Endothelial cell (in vitro differentiated cells): ENCODE results near the gene AMIGO1. TPM values are rescaled to one million over a fixed set of nuclear protein-coding genes. Genes with fewer than 3 reads are reported as not detected.

Experiments
- DNase-seq: peaks from one replicate; pipeline ENCODE4 v3.0.0; 2021; ENCODE audit warnings: low spot score
- H3K27ac Mint-ChIP-seq: one replicate; pipeline ENCODE4 v1.8.0; 2021; ENCODE audit warnings: mixed read lengths, inconsistent platforms; ENCODE audit not compliant: unreplicated experiment
- H3K27me3 Mint-ChIP-seq: one replicate; pipeline ENCODE4 v1.8.0; 2021; ENCODE audit warnings: mild to moderate bottlenecking, moderate library complexity, mixed read lengths, inconsistent platforms; ENCODE audit not compliant: unreplicated experiment
- H3K36me3 Mint-ChIP-seq: one replicate; pipeline ENCODE4 v1.8.0; 2021; ENCODE audit warnings: mild to moderate bottlenecking, low read depth, mixed read lengths, inconsistent platforms; ENCODE audit not compliant: unreplicated experiment
- H3K4me1 Mint-ChIP-seq: one replicate; pipeline ENCODE4 v1.8.0; 2021; ENCODE audit warnings: mild to moderate bottlenecking, mixed read lengths, inconsistent platforms; ENCODE audit not compliant: unreplicated experiment
- H3K4me3 Mint-ChIP-seq: one replicate; pipeline ENCODE4 v1.8.0; 2021; ENCODE audit warnings: mild to moderate bottlenecking, mixed read lengths, inconsistent platforms; ENCODE audit not compliant: unreplicated experiment
- H3K9me3 Mint-ChIP-seq: one replicate; pipeline ENCODE4 v1.8.0; 2021; ENCODE audit warnings: mixed read lengths, inconsistent platforms; ENCODE audit not compliant: unreplicated experiment
- total RNA-seq: library from RNA; stranded (reverse); fragmentation: NEBNext Ultra II Directional; extraction: Animal tissue kit (Norgen Biotek cat#: 25700); gene quantifications from one replicate; pipeline ENCODE4 v1.2.1, GENCODE V29; 2021; ENCODE audit not compliant: unreplicated experiment
- TF ChIP-seq, protein P1 (sequence below): fragments of 200-600 bp; sonication (generic); IDR thresholded peaks from one replicate; pipeline ENCODE4 v1.5.0; 2021; ENCODE audit warnings: antibody characterized with exemption; ENCODE audit not compliant: unreplicated experiment

The AMIGO1 gene
- total RNA-seq, 1 donor from 2014 or later: 1.2 TPM

DNA sequence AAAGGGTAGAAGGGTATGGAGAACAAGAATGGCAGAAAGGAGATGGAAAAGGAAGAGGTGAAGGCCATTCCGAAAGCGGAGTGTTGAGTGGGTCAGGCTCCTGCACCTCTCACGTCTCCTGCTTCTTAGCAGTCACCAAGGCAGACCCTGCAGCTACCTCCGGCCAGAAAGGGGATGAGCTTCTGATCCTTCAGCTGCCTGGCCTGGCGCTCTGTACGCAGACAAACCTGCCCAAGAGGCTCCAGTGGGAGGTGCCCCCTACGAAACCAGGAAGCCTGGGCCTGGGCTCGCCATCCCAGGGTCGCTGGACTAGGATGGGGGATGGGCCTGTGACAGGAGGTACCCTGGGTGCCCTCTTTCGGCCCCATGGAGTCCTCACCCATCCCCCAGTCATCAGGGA lies 33.1 kb upstream of the AMIGO1 start:
- TF ChIP-seq, protein P1, sequence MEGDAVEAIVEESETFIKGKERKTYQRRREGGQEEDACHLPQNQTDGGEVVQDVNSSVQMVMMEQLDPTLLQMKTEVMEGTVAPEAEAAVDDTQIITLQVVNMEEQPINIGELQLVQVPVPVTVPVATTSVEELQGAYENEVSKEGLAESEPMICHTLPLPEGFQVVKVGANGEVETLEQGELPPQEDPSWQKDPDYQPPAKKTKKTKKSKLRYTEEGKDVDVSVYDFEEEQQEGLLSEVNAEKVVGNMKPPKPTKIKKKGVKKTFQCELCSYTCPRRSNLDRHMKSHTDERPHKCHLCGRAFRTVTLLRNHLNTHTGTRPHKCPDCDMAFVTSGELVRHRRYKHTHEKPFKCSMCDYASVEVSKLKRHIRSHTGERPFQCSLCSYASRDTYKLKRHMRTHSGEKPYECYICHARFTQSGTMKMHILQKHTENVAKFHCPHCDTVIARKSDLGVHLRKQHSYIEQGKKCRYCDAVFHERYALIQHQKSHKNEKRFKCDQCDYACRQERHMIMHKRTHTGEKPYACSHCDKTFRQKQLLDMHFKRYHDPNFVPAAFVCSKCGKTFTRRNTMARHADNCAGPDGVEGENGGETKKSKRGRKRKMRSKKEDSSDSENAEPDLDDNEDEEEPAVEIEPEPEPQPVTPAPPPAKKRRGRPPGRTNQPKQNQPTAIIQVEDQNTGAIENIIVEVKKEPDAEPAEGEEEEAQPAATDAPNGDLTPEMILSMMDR: no peak
- no peak overlapping the region for H3K27ac Mint-ChIP-seq
- no peak overlapping the region for H3K4me3 Mint-ChIP-seq
- peaks cover 22% of the 10 kb centered on the region for H3K4me1 Mint-ChIP-seq
- peaks cover 5% of the 10 kb centered on the region for H3K27me3 Mint-ChIP-seq
- H3K36me3 Mint-ChIP-seq: peaks cover 2% of the 10 kb centered on the region
- H3K9me3 Mint-ChIP-seq: no peaks in the 10 kb centered on the region
- no peak for DNase-seq

DNA sequence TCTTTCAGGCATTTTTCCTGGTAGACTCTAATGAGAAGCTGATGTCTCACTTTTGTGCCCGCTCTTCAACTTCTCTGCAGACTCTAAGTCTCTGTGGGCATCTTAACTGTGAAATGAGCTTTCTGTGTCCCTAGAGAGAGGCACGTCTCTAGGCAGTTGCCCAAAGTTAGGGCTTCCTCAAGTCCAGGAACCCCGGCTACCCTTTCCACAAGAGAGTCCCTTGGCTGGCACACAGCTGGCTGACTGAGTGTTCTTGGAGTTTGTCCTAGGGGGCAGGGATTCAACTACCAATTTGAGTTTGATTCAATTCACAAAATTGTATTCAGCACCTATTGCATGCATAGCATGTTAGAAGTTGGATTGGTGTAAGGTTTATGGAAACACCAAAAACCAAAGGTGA lies 31.6 kb upstream of the AMIGO1 start:
- no peak for DNase-seq
- TF ChIP-seq, protein P1: no peak
- Mint-ChIP-seq H3K27me3 (peaks cover 5% of the 10 kb centered on the region), H3K9me3 (no peaks in the 10 kb centered on the region), H3K4me3 (no peak overlapping the region), H3K27ac (no peak overlapping the region), H3K4me1 (peaks cover 9% of the 10 kb centered on the region), H3K36me3 (no peaks in the 10 kb centered on the region)

DNA sequence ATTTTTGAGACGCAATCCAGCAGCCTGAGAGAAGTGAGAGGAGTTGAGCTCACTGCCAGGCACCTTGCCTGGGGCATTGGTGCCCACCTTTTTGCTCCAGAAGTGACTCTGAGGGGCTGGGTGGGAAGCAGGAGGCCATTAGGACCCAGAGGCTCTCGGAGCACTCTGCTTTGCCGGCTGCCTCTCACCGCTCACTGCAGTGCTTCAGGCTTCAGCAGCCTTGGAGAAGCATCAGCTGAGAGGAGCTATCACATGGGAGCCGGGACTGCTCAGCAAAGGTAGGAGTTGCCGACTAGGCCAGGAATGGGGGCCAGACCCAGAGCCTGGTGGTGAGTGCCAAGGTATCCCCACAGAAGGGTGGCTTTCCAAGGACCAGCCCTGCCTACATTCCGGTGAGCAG lies 30.1 kb upstream of the AMIGO1 start, which contains the start of gene GPR61:
Gene GPR61, plus strand, starts transcription at position 197 of the 400 bp plus-strand sequence. CDS start 3,151 bp downstream, outside the sequence.
- no peak within 1 kb of the TSS for H3K4me3 Mint-ChIP-seq
- H3K27ac Mint-ChIP-seq: no peak within 1 kb of the TSS
- TF ChIP-seq, protein P1: no peak
- no peaks in the 10 kb centered on the region for H3K9me3 Mint-ChIP-seq
- H3K4me1 Mint-ChIP-seq: peaks cover 9% of the 10 kb centered on the region
- no peak for DNase-seq
- peaks cover 7% of the 10 kb centered on the region for H3K27me3 Mint-ChIP-seq
- no peaks in the 10 kb centered on the region for H3K36me3 Mint-ChIP-seq

DNA sequence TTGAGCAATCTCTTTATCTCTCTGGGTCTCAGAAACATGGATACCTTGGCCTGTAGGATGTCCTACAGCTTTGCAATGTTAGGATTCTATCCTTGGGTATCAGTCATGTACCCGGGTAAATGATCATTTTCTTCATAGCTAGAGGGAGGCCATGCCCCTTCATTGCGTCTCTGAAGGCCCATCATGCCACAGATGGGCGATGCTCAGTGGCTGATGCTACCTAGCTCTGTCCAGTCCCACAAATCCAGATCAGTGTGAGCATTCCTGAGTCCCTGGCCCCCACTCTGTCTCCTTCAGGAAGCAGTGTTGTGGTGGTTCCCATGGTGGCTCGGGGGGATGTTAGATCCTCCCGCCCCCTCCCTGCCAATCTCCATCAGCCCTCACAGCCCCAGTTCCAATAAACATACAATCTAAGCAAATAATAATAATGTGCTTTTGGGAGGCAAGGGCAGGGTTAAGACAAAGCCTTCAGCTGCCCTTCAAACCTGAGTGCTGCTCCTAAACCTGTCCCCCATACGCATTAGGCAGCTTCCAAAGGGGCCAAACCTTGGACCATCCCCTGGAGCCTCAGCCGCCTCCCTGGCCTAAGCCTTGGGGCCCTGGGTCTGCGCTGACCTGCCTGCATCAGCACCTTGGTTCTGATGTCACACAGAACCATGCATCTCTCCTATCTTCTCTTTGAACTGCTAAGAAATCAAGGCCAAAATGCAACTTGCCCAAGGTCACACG lies 29.5 kb upstream of the AMIGO1 start:
- no peak overlapping the region for H3K27ac Mint-ChIP-seq
- TF ChIP-seq, protein P1: no peak
- peaks cover 7% of the 10 kb centered on the region for H3K27me3 Mint-ChIP-seq

DNA sequence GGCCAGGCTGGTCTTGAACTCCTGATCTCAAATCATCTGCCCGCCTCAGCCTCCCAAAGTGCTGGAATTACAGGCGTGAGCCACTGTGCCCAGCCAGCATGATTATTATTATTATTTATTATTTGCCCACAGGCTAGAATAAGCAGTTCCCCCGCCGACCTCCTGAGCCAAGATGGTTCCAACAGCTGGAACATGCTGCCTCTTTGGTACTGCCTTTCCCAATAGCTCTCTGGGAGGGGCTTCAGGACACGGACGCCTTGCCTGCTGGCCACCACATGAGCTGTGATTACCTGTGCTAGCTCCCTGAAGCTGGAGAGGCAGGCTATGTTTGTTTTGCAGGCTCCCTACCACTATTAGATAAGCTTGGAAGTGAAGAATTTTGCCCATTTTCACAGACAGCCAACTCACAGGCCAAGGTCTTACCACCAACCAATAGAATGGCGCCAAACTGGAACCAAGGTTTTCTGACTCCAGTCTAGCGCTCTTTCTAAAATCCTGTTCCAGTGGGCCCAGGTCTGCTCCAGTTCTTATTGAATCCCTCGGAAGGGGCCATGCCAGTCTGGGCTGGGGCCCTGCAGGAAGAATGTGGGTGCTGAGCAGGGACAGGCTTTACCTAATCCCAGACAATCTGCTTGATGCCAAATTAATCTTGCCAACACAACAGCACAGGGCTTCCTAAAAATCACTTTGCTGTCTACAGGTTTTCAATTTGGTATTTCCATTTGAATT lies 28.1 kb upstream of the AMIGO1 start:
- Mint-ChIP-seq H3K4me1 (peaks cover 2% of the 10 kb centered on the region), H3K36me3 (no peaks in the 10 kb centered on the region), H3K27ac (no peak overlapping the region), H3K27me3 (peaks cover 9% of the 10 kb centered on the region), H3K4me3 (no peak overlapping the region), H3K9me3 (no peaks in the 10 kb centered on the region)
- TF ChIP-seq, protein P1: no peak
- no peak for DNase-seq

More for the DNA sequence above, 29.5 kb upstream of the AMIGO1 start:
- Mint-ChIP-seq H3K36me3 (no peaks in the 10 kb centered on the region), H3K9me3 (no peaks in the 10 kb centered on the region), H3K4me1 (peaks cover 4% of the 10 kb centered on the region), H3K4me3 (no peak overlapping the region)
- no peak for DNase-seq
